Measurements from ENCODE around the gene TENM4.

TENM4 gene

DNA sequence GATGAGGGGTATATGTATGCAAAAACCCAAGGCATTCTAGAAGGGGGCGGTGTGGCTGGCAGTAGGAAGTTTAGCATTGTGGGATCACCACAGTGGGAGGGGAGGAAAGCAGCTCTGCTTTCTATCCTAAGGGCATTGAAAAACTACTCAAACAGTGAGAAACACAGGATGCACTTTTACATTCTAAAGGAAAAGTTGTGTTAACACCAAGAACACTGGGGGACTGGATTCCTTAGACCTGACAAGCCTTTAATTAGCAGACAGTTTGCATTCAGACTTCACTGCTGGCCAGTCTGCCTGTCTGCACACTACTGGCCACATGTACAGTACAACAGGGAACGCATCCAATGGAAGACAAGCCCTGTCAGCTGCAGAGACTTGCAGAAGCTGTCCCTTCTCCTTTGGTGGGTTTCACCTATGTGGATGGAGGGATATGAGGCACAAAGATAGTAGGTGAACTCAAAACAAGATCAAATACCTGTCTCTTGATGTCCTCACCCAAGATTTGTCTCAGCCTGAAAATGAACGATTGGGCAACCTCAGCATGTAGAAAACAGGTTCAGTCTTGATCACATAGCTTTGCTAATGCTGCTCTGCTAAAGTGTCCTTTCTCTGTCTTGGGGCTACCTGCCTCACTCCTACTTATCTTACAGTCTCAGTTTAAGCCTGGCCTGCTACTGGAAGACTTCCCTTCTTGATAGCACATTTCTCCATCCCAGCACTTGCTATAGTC is 64.8 kb downstream of the TENM4 start:
- H3K4me3 ChIP-seq (ENCODE audit: low read depth in 1 of 2, low read length in 2 of 2) = no peak overlapping the region
- H3K9ac ChIP-seq (ENCODE audit: low read depth in 1 of 2, low read length in 2 of 2) = no peak overlapping the region
- H3K9me3 ChIP-seq (ENCODE audit: control insufficient read depth in 1 of 2, low read length in 2 of 2) = no peaks in the 10 kb centered on the region
- H3K36me3 ChIP-seq (ENCODE audit: control insufficient read depth in 1 of 2, insufficient read depth in 2 of 2, low read length in 2 of 2) = no peaks in the 10 kb centered on the region
- no peaks in the 10 kb centered on the region for H3K27me3 ChIP-seq (ENCODE audit: control insufficient read depth in 1 of 2, insufficient read depth in 2 of 2, low read length in 2 of 2)
- H3K27ac ChIP-seq (ENCODE audit: low read depth, low read length) = no peak overlapping the region
- H3K4me1 ChIP-seq (ENCODE audit: control insufficient read depth in 1 of 2, insufficient read depth in 2 of 2, low read length in 2 of 2) = no peaks in the 10 kb centered on the region

DNA sequence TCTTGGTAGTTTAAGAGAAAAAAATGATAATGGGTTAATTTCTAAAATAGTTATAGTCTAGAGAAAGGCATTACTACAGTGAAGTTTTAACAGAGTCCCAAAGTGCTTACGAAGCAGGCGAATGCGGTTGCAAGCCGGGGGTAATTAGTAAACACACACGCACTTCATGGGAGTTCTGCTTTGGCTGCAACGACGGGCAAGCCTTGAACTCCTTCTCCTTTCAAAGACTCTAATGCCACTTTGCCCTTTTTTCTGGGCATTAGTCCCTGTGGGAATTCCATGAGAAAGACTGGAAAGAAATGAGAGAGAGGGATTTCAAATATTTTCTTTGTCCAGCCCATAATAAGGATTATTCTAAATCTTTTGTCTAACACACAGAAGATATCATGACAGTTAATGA is 66.1 kb downstream of the TENM4 start:
- H3K27ac ChIP-seq (ENCODE audit: low read depth, low read length) = no peak overlapping the region

DNA sequence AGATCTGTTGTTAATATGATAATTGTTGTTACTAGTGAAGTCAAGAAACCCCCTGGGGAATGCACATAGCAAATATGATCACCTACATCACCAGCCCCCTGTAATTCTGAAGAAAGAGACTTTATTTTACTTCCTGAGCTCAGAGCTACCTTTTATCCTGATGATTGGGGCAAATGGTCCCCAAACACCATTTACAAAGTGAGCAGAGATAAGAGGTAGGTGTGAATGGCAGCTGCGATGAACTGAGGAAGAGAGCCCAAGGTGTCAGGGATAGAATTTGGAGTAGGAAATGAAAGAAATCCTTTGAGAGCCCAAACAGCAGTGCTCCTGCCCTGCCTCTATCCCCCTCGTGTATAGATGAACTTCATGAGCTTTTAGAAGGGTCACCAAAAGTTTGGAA is 69.1 kb downstream of the TENM4 start:
- no peak overlapping the region for H3K4me3 ChIP-seq (ENCODE audit: low read depth in 1 of 2, low read length in 2 of 2)
- H3K36me3 ChIP-seq (ENCODE audit: control insufficient read depth in 1 of 2, insufficient read depth in 2 of 2, low read length in 2 of 2) = no peaks in the 10 kb centered on the region
- no peak overlapping the region for H3K27ac ChIP-seq (ENCODE audit: low read depth, low read length)
- no peaks in the 10 kb centered on the region for H3K4me1 ChIP-seq (ENCODE audit: control insufficient read depth in 1 of 2, insufficient read depth in 2 of 2, low read length in 2 of 2)
- no peaks in the 10 kb centered on the region for H3K27me3 ChIP-seq (ENCODE audit: control insufficient read depth in 1 of 2, insufficient read depth in 2 of 2, low read length in 2 of 2)
- H3K9ac ChIP-seq (ENCODE audit: low read depth in 1 of 2, low read length in 2 of 2) = no peak overlapping the region
- no peaks in the 10 kb centered on the region for H3K9me3 ChIP-seq (ENCODE audit: control insufficient read depth in 1 of 2, low read length in 2 of 2)

More for the DNA sequence above, 66.1 kb downstream of the TENM4 start:
- Histone ChIP-seq H3K36me3 (ENCODE audit: control insufficient read depth in 1 of 2, insufficient read depth in 2 of 2, low read length in 2 of 2) (no peaks in the 10 kb centered on the region), H3K9me3 (ENCODE audit: control insufficient read depth in 1 of 2, low read length in 2 of 2) (no peaks in the 10 kb centered on the region), H3K9ac (ENCODE audit: low read depth in 1 of 2, low read length in 2 of 2) (no peak overlapping the region), H3K4me3 (ENCODE audit: low read depth in 1 of 2, low read length in 2 of 2) (no peak overlapping the region), H3K27me3 (ENCODE audit: control insufficient read depth in 1 of 2, insufficient read depth in 2 of 2, low read length in 2 of 2) (no peaks in the 10 kb centered on the region), H3K4me1 (ENCODE audit: control insufficient read depth in 1 of 2, insufficient read depth in 2 of 2, low read length in 2 of 2) (no peaks in the 10 kb centered on the region)

DNA sequence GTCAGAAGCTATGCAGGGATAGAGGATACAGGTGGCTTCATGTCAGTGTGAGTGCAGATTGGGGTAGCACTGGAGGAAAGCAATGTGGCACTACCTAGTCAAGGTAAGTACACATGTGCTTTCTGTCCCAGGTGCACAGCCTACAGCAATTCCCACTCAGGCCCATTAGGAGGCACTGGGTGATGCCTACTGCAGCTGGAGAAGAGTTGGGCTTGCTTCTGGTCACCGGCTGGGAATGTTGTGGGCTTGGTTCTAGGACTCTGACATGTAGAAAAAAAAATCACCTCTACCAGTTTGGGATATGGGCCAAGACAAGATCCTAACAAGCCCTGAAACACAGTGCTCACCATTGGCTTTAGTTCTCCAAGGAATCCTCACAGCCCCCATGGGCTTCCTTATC is 69.7 kb downstream of the TENM4 start:
- H3K27me3 ChIP-seq (ENCODE audit: control insufficient read depth in 1 of 2, insufficient read depth in 2 of 2, low read length in 2 of 2) = no peaks in the 10 kb centered on the region
- H3K27ac ChIP-seq (ENCODE audit: low read depth, low read length) = no peak overlapping the region
- H3K4me3 ChIP-seq (ENCODE audit: low read depth in 1 of 2, low read length in 2 of 2) = no peak overlapping the region
- no peaks in the 10 kb centered on the region for H3K36me3 ChIP-seq (ENCODE audit: control insufficient read depth in 1 of 2, insufficient read depth in 2 of 2, low read length in 2 of 2)
- H3K9ac ChIP-seq (ENCODE audit: low read depth in 1 of 2, low read length in 2 of 2) = no peak overlapping the region
- H3K9me3 ChIP-seq (ENCODE audit: control insufficient read depth in 1 of 2, low read length in 2 of 2) = no peaks in the 10 kb centered on the region
- no peaks in the 10 kb centered on the region for H3K4me1 ChIP-seq (ENCODE audit: control insufficient read depth in 1 of 2, insufficient read depth in 2 of 2, low read length in 2 of 2)

DNA sequence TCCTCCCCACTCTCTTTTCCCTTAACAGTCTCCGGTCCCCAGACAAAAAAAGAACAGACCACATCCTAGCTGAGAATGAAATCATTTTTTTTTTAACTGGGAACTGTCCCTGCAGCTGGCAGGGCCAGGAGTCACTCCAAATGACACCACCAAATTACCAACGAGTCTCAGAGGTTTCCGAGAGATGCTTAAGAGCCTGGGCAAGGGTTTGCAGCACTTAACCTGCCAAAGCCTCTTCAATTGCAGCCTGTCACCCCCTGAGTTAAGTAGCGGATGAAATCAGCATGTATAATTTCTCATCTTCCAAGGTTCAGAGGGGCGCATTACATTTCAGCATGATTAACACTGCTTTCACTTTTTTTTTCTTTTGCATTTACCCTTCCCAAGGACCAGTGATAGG is 71.8 kb downstream of the TENM4 start:
- Histone ChIP-seq H3K4me1 (ENCODE audit: control insufficient read depth in 1 of 2, insufficient read depth in 2 of 2, low read length in 2 of 2) (no peaks in the 10 kb centered on the region), H3K27ac (ENCODE audit: low read depth, low read length) (no peak overlapping the region), H3K9ac (ENCODE audit: low read depth in 1 of 2, low read length in 2 of 2) (no peak overlapping the region), H3K9me3 (ENCODE audit: control insufficient read depth in 1 of 2, low read length in 2 of 2) (no peaks in the 10 kb centered on the region), H3K4me3 (ENCODE audit: low read depth in 1 of 2, low read length in 2 of 2) (no peak overlapping the region), H3K27me3 (ENCODE audit: control insufficient read depth in 1 of 2, insufficient read depth in 2 of 2, low read length in 2 of 2) (no peaks in the 10 kb centered on the region), H3K36me3 (ENCODE audit: control insufficient read depth in 1 of 2, insufficient read depth in 2 of 2, low read length in 2 of 2) (no peaks in the 10 kb centered on the region)

DNA sequence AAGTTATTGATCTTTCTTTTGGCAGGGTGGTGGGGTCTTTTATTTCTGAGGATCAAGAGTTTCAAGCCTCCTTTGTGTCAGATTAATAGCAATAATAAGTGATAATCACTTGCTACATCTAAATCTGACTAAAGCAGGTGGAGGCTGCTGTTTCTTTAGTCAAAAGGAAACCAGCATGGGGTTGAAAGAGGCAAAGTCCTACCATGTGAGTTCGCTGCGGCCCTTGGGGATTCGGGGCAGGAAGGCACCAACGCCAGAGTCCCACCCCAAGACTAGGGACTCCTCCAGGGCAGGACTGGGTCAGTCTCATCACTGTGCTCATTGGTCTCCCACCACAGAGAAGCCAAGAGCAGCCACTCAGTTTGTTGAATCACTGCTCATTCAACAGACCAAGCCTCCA is 73.0 kb downstream of the TENM4 start:
- Histone ChIP-seq H3K4me1 (ENCODE audit: control insufficient read depth in 1 of 2, insufficient read depth in 2 of 2, low read length in 2 of 2) (no peaks in the 10 kb centered on the region), H3K27ac (ENCODE audit: low read depth, low read length) (no peak overlapping the region), H3K9me3 (ENCODE audit: control insufficient read depth in 1 of 2, low read length in 2 of 2) (no peaks in the 10 kb centered on the region), H3K36me3 (ENCODE audit: control insufficient read depth in 1 of 2, insufficient read depth in 2 of 2, low read length in 2 of 2) (no peaks in the 10 kb centered on the region), H3K27me3 (ENCODE audit: control insufficient read depth in 1 of 2, insufficient read depth in 2 of 2, low read length in 2 of 2) (no peaks in the 10 kb centered on the region), H3K4me3 (ENCODE audit: low read depth in 1 of 2, low read length in 2 of 2) (no peak overlapping the region), H3K9ac (ENCODE audit: low read depth in 1 of 2, low read length in 2 of 2) (no peak overlapping the region)

DNA sequence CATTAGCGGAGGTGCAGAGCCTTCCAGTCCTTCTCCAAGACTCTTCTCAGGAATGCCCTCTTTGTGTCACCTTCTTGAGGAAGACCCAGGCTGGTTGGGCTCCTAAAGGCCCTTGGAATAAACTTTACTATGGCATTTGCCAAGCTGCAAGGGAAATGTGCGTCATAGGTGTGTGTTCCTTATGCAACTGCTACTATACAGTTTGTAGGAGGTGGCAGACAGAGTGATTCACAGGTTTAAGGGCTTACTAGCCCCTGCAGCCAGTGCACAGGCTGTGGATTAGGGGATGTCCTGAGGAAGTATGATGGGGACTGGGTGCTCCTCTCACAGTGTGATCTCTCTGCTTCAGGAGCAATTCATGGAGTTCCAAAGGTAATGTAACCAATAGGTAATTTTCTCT is 74.6 kb downstream of the TENM4 start:
- H3K27ac ChIP-seq (ENCODE audit: low read depth, low read length) = no peak overlapping the region
- no peak overlapping the region for H3K4me3 ChIP-seq (ENCODE audit: low read depth in 1 of 2, low read length in 2 of 2)
- H3K27me3 ChIP-seq (ENCODE audit: control insufficient read depth in 1 of 2, insufficient read depth in 2 of 2, low read length in 2 of 2) = no peaks in the 10 kb centered on the region
- H3K9ac ChIP-seq (ENCODE audit: low read depth in 1 of 2, low read length in 2 of 2) = no peak overlapping the region
- H3K36me3 ChIP-seq (ENCODE audit: control insufficient read depth in 1 of 2, insufficient read depth in 2 of 2, low read length in 2 of 2) = no peaks in the 10 kb centered on the region
- H3K9me3 ChIP-seq (ENCODE audit: control insufficient read depth in 1 of 2, low read length in 2 of 2) = no peaks in the 10 kb centered on the region
- H3K4me1 ChIP-seq (ENCODE audit: control insufficient read depth in 1 of 2, insufficient read depth in 2 of 2, low read length in 2 of 2) = no peaks in the 10 kb centered on the region

DNA sequence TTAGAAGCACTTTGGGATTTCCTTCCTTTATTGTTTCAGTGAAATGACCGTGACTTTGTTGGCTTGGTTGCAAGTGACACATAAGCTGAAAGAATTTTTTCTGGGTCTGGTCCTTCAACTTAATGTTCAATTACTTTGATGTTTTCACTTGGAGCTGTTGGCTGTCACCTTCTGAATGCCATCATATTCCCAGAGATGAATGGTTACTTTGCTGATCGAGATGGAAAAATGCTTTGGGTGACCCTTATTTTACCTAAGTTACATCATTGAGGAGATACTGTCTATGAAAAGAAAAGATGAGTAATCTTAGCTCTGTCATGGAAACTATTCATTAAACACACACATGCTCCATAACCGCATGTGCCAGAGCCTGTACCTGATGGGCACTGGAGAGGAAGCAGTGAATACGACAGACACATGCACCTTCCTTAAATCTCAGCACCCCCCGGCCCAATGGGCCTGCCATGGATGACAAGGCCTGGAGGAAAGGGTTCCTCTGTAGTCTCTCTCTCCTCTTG is 76.9 kb downstream of the TENM4 start:
- Histone ChIP-seq H3K4me1 (ENCODE audit: control insufficient read depth in 1 of 2, insufficient read depth in 2 of 2, low read length in 2 of 2) (no peaks in the 10 kb centered on the region), H3K27me3 (ENCODE audit: control insufficient read depth in 1 of 2, insufficient read depth in 2 of 2, low read length in 2 of 2) (no peaks in the 10 kb centered on the region), H3K27ac (ENCODE audit: low read depth, low read length) (no peak overlapping the region), H3K36me3 (ENCODE audit: control insufficient read depth in 1 of 2, insufficient read depth in 2 of 2, low read length in 2 of 2) (no peaks in the 10 kb centered on the region), H3K4me3 (ENCODE audit: low read depth in 1 of 2, low read length in 2 of 2) (no peak overlapping the region), H3K9me3 (ENCODE audit: control insufficient read depth in 1 of 2, low read length in 2 of 2) (no peaks in the 10 kb centered on the region), H3K9ac (ENCODE audit: low read depth in 1 of 2, low read length in 2 of 2) (no peak overlapping the region)

DNA sequence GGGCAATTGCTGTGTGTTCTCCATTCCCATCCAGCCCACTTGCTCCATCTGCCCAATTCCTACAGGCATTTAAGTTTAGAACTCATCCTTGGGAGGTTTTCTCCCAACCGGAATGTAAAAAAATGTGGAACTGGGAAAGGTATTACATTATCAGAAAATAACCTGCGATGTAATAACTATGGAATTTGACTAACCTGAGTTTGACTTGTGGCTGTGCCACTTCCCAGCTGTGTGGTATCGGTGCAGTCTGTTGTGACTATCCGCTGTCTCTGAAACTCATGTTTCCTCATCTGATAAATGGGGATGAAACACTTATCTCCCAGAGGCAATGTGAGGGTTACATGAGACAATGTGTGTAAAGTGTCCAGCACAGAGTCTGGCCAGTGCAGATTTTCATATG is 77.6 kb downstream of the TENM4 start:
- Histone ChIP-seq H3K9me3 (ENCODE audit: control insufficient read depth in 1 of 2, low read length in 2 of 2) (no peaks in the 10 kb centered on the region), H3K4me1 (ENCODE audit: control insufficient read depth in 1 of 2, insufficient read depth in 2 of 2, low read length in 2 of 2) (no peaks in the 10 kb centered on the region)

DNA sequence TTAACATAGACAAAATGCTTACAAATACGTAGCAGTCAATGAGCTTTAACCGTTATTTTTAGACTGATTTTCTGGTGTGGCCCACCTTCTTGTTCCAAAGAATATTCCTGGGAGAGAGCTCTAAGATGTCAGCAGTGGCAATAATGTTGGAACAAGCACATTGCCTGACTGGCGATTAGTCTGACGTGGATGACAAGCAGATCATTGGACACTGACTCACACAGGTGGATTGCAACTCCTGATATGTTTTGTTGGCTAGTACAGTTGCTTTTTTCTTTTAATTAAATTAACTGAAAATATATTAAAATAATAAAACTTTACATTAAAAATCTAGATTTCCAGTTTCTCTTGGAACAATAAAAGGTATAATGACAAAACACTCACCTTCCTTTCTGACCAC is 78.0 kb downstream of the TENM4 start:
- no peaks in the 10 kb centered on the region for H3K36me3 ChIP-seq (ENCODE audit: control insufficient read depth in 1 of 2, insufficient read depth in 2 of 2, low read length in 2 of 2)
- no peaks in the 10 kb centered on the region for H3K27me3 ChIP-seq (ENCODE audit: control insufficient read depth in 1 of 2, insufficient read depth in 2 of 2, low read length in 2 of 2)
- no peak overlapping the region for H3K9ac ChIP-seq (ENCODE audit: low read depth in 1 of 2, low read length in 2 of 2)
- no peak overlapping the region for H3K4me3 ChIP-seq (ENCODE audit: low read depth in 1 of 2, low read length in 2 of 2)
- H3K9me3 ChIP-seq (ENCODE audit: control insufficient read depth in 1 of 2, low read length in 2 of 2) = no peaks in the 10 kb centered on the region
- H3K4me1 ChIP-seq (ENCODE audit: control insufficient read depth in 1 of 2, insufficient read depth in 2 of 2, low read length in 2 of 2) = no peaks in the 10 kb centered on the region
- no peak overlapping the region for H3K27ac ChIP-seq (ENCODE audit: low read depth, low read length)

More for the DNA sequence above, 77.6 kb downstream of the TENM4 start:
- no peak overlapping the region for H3K27ac ChIP-seq (ENCODE audit: low read depth, low read length)
- H3K9ac ChIP-seq (ENCODE audit: low read depth in 1 of 2, low read length in 2 of 2) = no peak overlapping the region
- H3K4me3 ChIP-seq (ENCODE audit: low read depth in 1 of 2, low read length in 2 of 2) = no peak overlapping the region
- H3K27me3 ChIP-seq (ENCODE audit: control insufficient read depth in 1 of 2, insufficient read depth in 2 of 2, low read length in 2 of 2) = no peaks in the 10 kb centered on the region
- H3K36me3 ChIP-seq (ENCODE audit: control insufficient read depth in 1 of 2, insufficient read depth in 2 of 2, low read length in 2 of 2) = no peaks in the 10 kb centered on the region

Measured in duodenal mucosa (tissue), 2 donors.